ENCODE measurements around the gene CPA2.
"Not testable (repeated sequence)": the region's sequence is repeated elsewhere in the genome, so short reads cannot be mapped to it uniquely, and the experiment has no call there.

The CPA2 gene

DNA sequence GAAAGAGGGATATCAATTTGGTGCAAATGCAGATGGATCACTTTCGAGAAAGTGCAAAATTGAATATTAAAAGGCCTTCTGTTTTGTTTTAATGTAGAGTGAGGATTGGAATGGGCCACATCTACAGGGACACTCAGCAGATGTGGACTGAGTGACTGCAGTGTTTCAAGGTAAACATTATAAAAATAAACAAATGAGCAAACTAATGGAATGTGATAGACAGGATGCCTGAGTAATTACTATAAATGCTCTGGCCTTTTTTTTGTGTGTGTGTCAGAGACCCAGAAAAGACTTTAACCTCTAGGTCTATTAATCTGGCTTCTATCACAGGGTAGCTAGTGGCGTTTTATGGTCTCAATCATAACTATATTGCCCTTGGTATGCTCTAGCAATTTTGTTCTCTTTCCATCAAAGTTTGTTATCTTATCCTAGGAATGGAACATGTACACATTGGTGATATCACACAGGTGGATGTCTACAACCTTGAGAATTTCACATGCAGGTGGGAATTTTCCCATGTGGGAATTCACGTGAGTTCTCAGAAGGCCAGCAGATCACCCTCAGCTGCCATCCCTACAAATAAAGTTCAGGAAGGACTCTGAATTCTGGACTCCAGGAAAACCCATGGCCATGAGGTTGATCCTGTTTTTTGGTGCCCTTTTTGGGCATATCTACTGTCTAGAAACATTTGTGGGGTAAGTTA lies at the start of gene CPA2:
Gene CPA2 (plus strand): TSS at position 606 of the 703 bp plus-strand sequence. CDS start 19 bp downstream, at position 625.
- DNase-seq, result no peak

GRCh38 chr7:130218806-130219620 lies 47.6 kb upstream of the CPA2 start:
- no peak for DNase-seq

DNA sequence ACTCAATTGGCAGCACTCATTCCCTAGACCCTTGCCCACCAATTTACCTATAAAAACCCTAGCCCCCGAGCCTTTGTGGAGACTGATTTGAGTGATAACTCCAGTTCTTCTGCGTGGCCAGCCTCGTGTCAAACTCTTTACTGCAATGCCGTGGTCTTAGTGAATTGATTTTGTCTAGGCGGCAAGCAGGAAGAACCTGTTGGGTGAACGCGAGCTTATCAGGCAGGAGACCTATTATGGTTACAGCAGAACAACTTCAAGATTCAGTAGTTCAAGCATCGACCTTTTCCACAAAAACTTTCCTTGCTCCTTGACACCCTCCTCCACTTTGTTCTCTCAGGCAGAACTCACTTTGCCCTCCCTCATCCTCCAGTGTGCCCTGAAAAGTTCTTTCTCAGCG lies 46.8 kb upstream of the CPA2 start:
- no peak for DNase-seq

DNA sequence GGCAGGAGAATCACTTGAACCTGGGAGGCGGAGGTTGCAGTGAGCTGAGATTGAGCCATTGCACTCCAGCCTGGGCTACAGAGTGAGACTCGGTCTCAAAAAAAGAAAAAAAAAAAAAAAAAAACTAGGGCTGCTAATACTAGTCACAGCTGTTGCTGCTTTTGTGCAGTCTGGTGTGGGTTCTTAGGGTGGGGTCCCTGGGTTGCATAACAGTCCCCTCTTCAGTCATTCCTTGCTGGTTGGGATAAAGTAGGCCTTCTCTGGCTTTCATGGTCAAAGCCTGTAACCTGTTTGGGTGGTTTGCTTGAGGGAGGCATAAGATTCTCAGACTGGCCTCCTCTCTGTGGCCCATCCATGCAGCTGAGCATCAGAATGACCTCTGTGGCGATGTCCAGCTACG lies 44.9 kb upstream of the CPA2 start:
- no peak for DNase-seq

DNA sequence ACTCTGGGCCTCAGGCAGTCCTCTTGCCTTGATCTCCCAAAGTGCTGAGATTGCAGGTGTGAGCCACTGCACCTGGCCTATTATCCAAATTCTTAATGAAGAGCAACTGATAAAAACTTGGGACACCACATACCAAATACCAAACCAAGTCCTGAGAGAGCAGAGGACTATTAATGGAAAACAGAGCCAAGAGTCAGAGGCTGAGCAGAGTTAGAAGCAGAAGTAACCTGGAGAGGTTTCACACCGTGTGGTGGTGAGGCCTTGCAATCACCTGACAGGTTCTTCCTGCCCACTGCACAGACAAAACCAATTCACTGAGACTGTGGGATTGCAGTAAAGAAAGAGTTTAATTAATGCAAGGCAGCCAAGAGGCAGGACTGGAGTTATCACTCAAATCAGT lies 43.0 kb upstream of the CPA2 start:
- no peak for DNase-seq

GRCh38 chr7:130224210-130224609 lies 42.5 kb upstream of the CPA2 start:
- no peak for DNase-seq

DNA sequence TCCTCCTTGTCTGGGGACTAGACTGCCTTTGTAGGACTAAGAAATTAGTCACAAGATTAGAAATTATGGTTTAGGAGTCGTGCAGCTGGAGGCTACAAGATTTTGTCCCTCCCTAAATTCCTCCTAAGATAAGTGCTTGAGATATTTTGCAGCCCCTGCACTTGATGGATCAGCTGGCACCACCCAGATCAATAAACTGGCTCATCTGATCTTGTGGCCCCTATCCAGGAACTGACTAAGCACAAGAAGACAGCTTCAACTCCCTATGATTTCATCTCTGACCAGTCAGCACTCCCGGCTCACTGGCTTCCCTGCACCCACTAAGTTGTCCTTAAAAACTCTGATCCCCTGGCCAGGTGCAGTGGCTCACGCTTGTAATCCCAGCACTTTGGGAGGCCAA lies 41.7 kb upstream of the CPA2 start:
- DNase-seq, result not testable (repeated sequence)

- DNase-seq, result no peak
Measured at GRCh38 chr7:130226333-130226732, 40.3 kb upstream of the CPA2 start.

DNA sequence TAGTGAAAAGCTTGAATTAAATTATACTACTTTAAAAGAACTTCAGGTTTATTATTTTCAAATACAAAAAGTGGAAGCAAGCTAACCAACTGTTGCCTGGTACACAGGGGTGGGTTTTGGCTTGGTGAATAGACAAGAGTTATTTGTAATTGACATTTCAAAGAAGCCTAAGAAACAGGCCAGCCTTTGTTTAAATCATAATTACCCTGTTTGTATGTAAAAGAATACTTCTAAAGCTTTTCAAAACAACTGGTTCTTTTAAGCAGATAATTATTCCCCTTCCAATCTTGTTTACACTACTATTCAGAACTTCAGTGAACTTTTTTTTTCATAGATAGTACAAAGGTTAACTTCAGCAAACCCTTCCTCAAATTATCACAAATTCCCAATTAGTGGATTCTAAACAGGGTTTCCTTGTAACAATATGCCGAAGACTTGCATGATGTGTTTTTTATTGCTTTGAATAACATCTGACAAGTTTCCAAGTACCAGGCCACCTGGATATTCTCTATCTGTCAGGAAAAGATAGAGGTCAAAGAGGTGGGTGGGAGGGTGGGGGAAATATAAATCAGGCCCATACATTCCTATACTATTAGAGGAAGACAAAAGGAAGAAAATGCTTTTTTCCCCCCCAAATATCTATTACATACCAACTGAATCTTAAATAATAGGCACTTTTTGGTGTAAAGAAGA lies 38.6 kb upstream of the CPA2 start:
- no peak for DNase-seq

- DNase-seq, result no peak
Measured at GRCh38 chr7:130228840-130229502, 37.7 kb upstream of the CPA2 start.

- DNase-seq, result not testable (repeated sequence)
Measured at GRCh38 chr7:130229981-130230380, 36.7 kb upstream of the CPA2 start.

DNA sequence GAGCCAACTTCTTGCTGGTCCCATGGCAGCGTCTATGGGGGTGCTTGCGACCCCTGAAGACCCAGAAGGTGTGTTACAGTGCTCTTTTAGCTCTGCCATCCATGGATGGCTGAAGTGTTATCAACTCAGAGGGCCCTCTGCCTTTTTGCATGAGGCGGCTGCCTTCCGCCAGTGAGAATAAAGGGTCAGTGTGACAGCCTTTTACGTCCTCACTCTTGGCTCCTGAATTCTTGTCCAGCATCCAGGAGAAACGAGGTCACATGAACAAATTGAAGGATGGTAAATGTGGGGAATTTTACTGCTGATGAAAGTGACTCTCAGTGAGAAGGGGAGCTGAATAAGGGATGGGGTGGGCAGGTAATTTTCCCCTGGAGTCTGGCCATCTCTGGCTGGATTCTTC lies 34.9 kb upstream of the CPA2 start:
- no peak for DNase-seq

DNA sequence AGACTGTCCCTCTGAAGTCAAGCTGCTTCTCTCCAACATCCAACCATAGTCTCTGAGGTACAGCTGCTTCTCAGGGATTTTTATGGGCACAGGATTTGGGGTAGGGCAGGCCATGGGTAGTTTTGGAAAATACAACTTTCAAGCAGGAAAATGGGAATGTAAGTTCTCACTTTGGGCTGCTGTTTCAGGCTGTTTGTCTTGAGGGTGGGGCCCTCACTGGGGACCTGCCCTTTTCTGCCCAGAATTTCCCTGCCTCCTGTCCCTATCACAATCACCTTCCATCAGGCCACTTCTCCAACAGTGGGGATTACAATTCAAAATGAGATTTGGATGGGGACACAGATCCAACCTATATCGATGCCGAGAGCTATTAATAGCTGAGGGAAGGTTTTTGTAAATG lies 34.5 kb upstream of the CPA2 start:
- no peak for DNase-seq

DNA sequence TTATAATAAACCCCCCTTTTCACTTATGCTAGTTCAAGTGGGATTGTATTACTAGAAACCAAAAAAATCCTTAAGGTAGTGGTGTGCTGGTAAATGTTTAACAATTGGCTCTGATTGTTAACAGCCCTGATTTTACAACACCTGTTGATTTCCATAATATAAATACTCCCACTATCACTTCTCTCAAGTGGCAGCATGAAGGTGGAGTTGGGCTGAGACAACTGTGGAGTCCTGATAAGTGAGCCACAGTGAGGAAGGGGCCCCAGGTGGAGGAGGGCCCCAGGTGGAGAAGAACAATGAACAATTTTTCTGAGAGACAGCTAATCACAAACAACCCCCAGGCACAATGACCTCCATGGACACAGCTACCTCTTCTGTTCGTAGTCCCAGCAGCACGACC lies 32.6 kb upstream of the CPA2 start:
- no peak for DNase-seq

GRCh38 chr7:130236361-130236760 lies 30.3 kb upstream of the CPA2 start:
- DNase-seq, result not testable (repeated sequence)

- DNase-seq, result no peak
Measured at GRCh38 chr7:130240240-130240639, 26.4 kb upstream of the CPA2 start.

DNA sequence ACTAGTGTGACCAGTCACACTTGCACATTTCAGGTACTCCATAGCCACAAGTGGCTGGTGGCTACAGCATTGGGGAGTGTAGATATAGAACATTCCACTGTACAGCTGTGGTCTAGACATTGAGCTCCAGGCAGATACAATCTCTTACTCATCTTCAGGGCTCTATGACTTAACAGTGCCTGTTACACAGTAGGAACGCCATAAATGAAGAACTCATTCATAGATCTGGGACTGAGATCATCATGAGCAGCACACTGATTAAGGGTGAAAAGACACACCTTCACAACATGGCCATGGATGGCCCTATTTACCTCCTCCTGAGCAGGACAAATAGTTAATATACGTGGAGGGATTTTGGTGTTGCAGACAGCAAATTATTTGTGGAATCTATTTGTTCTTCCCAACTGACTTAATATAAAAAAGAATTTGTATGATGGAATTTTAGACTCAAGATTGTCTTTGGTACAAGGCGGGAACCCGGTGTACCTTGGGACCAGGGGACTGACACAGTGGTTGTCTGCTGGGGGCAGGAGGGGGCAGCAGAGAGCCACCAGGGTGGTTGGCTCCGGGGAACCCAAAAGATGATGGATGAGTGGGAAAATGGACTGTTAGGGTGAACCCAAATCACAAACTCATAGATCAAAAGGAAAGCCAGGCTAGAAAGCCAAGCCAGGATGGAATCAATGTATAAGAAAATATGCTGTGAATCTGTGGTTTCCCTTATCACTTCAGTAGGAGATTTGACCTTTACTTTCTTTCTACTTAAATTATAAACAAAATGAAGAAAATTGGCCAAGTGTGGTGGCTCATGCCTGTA lies 24.3 kb upstream of the CPA2 start:
- DNase-seq, result peak; percentile 54

GRCh38 chr7:130243486-130243885 lies 23.2 kb upstream of the CPA2 start:
- DNase-seq, result not testable (repeated sequence)

GRCh38 chr7:130246491-130246890 lies 20.2 kb upstream of the CPA2 start:
- DNase-seq, result not testable (repeated sequence)

- not testable (repeated sequence) for DNase-seq
Measured at GRCh38 chr7:130248842-130249241, 17.8 kb upstream of the CPA2 start.

GRCh38 chr7:130249626-130250025 lies 17.0 kb upstream of the CPA2 start:
- DNase-seq, result not testable (repeated sequence)

- no peak for DNase-seq
Measured at GRCh38 chr7:130254555-130254954, 12.1 kb upstream of the CPA2 start.
